Upper lobe of right lung (tissue), 1 donor: ENCODE measurements around the gene ZNF70. TPM values are rescaled to one million over a fixed set of nuclear protein-coding genes. Genes with fewer than 3 reads are reported as not detected.

Experiments
- ATAC-seq: fragments of 200-7000 bp; cut with Tn5 transposase; one replicate; pipeline ENCODE4 v1.9.1; 2020; ENCODE audit warnings: mild to moderate bottlenecking, moderate library complexity
- DNase-seq: peaks from one replicate; pipeline ENCODE4 v3.0.0-alpha.2; 2020
- H3K27ac ChIP-seq: fragments of 200-600 bp; one replicate; pipeline ENCODE4 v1.8.0; 2022
- H3K27me3 ChIP-seq: fragments of 200-600 bp; one replicate; pipeline ENCODE4 v1.8.0; 2022; ENCODE audit warnings: mild to moderate bottlenecking
- H3K36me3 ChIP-seq: fragments of 200-600 bp; one replicate; pipeline ENCODE4 v1.8.0; 2022
- H3K4me1 ChIP-seq: fragments of 200-600 bp; one replicate; pipeline ENCODE4 v1.8.0; 2022
- H3K4me3 ChIP-seq: fragments of 200-600 bp; one replicate; pipeline ENCODE4 v1.8.0; 2022; ENCODE audit warnings: mild to moderate bottlenecking
- H3K9me3 ChIP-seq: fragments of 200-600 bp; one replicate; pipeline ENCODE4 v1.8.0; 2022
- intact Hi-C: fragments of 100-400 bp; cut with DNase I; formaldehyde crosslinking; loops from one replicate; pipeline ENCODE4 v1.11.0; 2022
- total RNA-seq: library from RNA; stranded (reverse); fragmentation: NEBNext Ultra II Directional; extraction: Animal tissue kit (Norgen Biotek cat#: 25700); gene quantifications from one replicate; pipeline ENCODE4 v1.2.1, GENCODE V29; 2021
- TF ChIP-seq, protein P1 (sequence below): fragments of 200-600 bp; IDR thresholded peaks from one replicate; pipeline ENCODE4 v1.8.0; 2022; ENCODE audit warnings: antibody characterized with exemption
- donor health status: DM: no; HTN: yes; CAD: no; lungs with severe emphysema.

Gene ZNF70
- total RNA-seq, 1 donor from 2014 or later, result 6.1 TPM

DNA sequence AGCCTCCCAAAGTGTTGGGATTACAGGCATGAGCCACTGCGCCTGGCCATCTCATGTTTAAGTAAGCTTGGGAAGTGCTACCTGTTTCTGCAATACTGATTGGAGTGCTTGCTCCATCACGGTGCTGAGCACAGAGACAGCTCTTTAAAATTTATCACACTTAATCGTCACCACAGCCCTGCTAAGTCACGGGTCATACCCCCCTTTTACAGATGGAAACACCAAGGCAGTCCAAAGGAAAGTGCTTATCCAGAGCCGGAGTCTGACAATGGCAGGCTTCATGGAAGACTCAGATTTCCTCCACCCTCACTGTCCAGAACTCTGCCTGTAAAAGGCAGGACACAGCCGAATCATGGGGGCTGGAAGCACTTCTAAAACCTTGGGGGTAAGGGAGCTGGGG is 9.1 kb upstream of the ZNF70 start:
- no peak overlapping the region for H3K27ac ChIP-seq
- no peaks in the 10 kb centered on the region for H3K9me3 ChIP-seq
- peaks cover 7% of the 10 kb centered on the region for H3K4me1 ChIP-seq
- no peak overlapping the region for H3K4me3 ChIP-seq
- DNase-seq (no peak), ATAC-seq (no peak)
- H3K36me3 ChIP-seq, result no peaks in the 10 kb centered on the region
- TF ChIP-seq, protein P1, sequence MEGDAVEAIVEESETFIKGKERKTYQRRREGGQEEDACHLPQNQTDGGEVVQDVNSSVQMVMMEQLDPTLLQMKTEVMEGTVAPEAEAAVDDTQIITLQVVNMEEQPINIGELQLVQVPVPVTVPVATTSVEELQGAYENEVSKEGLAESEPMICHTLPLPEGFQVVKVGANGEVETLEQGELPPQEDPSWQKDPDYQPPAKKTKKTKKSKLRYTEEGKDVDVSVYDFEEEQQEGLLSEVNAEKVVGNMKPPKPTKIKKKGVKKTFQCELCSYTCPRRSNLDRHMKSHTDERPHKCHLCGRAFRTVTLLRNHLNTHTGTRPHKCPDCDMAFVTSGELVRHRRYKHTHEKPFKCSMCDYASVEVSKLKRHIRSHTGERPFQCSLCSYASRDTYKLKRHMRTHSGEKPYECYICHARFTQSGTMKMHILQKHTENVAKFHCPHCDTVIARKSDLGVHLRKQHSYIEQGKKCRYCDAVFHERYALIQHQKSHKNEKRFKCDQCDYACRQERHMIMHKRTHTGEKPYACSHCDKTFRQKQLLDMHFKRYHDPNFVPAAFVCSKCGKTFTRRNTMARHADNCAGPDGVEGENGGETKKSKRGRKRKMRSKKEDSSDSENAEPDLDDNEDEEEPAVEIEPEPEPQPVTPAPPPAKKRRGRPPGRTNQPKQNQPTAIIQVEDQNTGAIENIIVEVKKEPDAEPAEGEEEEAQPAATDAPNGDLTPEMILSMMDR, result no peak
- intact Hi-C loops, result no loop called here
- no peaks in the 10 kb centered on the region for H3K27me3 ChIP-seq

DNA sequence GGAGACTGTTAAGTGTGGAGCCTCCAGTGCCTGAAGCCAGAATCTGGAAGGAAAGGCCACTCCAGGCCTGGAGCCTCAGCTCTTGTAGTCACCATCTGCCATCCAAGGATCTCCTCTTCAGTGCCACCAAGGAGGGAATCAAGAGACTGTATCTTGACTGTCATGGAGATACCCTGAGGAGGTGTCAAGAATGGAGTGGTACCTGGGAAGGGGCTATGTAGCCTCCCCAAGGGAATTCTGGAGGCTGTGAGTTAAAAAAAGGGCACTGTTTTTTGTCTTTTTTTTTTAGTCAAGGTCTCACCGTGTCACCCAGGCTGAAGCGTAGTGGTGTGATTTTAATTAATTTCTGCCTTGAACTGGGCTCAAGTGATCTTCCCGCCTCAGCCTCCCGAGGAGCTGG is 8.7 kb upstream of the ZNF70 start:
- Histone ChIP-seq H3K4me1 (peaks cover 7% of the 10 kb centered on the region), H3K36me3 (no peaks in the 10 kb centered on the region), H3K9me3 (no peaks in the 10 kb centered on the region), H3K27me3 (no peaks in the 10 kb centered on the region), H3K4me3 (no peak overlapping the region), H3K27ac (no peak overlapping the region)
- ATAC-seq (no peak), DNase-seq (no peak)
- intact Hi-C loops, result no loop called here
- TF ChIP-seq, protein P1, result no peak

DNA sequence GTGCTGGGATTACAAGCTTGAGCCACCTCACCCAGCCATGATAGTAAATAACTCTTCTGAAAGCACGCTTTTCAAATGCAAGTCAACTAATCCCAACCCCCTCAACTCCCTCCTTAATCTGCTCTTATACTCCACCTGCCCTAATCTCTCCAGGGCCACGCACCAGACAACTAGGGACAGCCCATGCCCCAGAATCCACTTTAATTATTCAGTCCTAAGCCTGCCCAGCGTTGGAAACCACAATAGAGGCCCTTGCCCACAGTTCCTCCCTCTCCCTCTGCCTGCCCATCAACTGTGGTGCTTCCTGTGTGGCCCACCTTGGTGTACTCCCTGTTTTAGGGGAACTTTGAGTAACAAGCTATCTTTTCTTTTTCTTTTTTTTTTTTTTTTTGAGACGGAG is 6.0 kb upstream of the ZNF70 start:
- intact Hi-C loops, result no loop called here
- TF ChIP-seq, protein P1, result no peak
- H3K27ac ChIP-seq, result no peak overlapping the region
- H3K9me3 ChIP-seq, result no peaks in the 10 kb centered on the region
- ATAC-seq (no peak), DNase-seq (no peak)
- no peak overlapping the region for H3K4me3 ChIP-seq
- no peaks in the 10 kb centered on the region for H3K4me1 ChIP-seq
- H3K27me3 ChIP-seq, result no peaks in the 10 kb centered on the region
- no peaks in the 10 kb centered on the region for H3K36me3 ChIP-seq

DNA sequence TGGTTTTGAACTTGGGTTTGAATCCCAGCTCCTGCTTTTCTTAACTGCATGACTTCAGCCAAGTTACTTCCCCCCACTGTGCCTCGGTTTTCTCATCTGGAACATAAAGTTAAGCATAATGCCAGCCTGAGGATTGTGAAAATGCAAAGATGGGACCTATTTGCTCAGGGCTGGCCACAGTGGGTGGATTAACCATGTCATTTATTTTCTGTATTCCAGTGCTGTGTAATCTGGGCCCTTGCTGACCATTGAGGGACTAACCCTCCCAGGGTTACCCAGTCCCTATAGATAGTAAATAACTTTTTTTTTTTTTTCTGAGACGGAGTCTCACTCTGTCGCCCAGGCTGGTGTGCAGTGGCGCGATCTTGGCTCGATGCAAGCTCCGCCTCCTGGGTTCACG is 4.8 kb upstream of the ZNF70 start:
- H3K27me3 ChIP-seq, result no peaks in the 10 kb centered on the region
- no peak overlapping the region for H3K4me3 ChIP-seq
- TF ChIP-seq, protein P1, result no peak
- intact Hi-C loops, result no loop called here
- no peaks in the 10 kb centered on the region for H3K36me3 ChIP-seq
- no peak for DNase-seq
- ATAC-seq, result no peak
- H3K27ac ChIP-seq, result no peak overlapping the region
- no peaks in the 10 kb centered on the region for H3K4me1 ChIP-seq
- no peaks in the 10 kb centered on the region for H3K9me3 ChIP-seq

DNA sequence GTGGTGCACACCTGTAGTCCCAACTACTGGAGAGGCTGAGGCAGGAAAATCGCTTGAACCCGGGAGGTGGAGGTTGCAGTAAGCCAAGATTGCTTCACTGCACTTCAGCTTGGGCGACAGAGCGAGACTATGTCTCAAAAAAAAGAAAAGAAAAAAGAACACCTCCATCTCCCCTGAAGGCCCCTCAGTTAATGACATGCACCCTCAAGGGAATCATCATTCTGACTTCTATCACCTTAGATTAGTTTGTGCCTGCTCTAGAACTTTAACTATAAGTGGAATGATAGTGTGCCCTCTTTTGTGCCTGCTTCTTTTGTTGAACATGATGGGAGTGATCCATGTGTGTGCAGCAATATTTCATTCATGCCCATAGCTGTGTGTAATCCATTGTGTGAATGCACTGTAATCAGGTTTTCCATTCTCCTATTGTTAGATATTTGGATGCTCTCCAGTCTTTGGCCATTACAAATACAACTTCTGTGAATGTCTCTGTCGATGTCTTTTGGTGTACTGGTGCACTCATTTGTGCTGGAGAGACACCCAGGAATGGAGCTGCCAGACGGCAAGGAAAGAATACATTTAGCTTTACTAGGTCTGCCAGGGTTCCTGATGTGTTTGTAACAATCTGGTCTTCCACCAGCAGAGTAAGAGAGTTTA is 4.2 kb upstream of the ZNF70 start:
- DNase-seq, result no peak
- intact Hi-C loops, result no loop called here
- no peaks in the 10 kb centered on the region for H3K9me3 ChIP-seq
- TF ChIP-seq, protein P1, result no peak
- no peaks in the 10 kb centered on the region for H3K27me3 ChIP-seq
- H3K4me1 ChIP-seq, result peaks cover 4% of the 10 kb centered on the region
- no peak overlapping the region for H3K27ac ChIP-seq
- H3K36me3 ChIP-seq, result no peaks in the 10 kb centered on the region
- no peak for ATAC-seq
- no peak overlapping the region for H3K4me3 ChIP-seq
